ENCODE data around the gene CD81.

CD81 gene

DNA sequence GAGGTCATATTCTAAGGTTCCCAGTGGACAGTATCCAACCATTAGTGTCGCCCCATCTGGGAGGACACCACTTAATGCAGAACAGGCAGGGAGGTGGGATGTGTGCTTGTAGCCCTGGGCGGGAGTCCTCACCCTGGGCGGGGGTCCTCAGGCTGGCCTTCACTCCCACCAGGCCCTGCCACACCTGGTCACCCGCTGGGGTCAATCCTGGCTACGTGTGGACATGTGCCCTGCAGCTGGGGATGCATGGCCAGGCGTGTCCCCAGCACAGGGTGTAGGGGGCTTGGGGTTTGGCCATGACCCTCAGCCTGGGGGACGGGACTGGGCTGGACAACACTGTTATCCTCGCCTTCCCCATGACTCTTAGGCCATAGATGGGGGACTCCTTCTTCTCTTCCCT is 48.4 kb downstream of the CD81 start:
- Histone ChIP-seq H3K4me2 (ENCODE audit: low read depth, low read length, poor library complexity, severe bottlenecking) (no peak overlapping the region), H3K79me2 (ENCODE audit: insufficient read depth, low read length) (no peaks in the 10 kb centered on the region), H3K9me2 (replicated peaks; ENCODE audit: low read depth, low read length) (no peaks in the 10 kb centered on the region), H3K4me1 (ENCODE audit: insufficient read depth, low read length, poor library complexity, severe bottlenecking) (no peaks in the 10 kb centered on the region), H3K36me3 (ENCODE audit: insufficient read depth, low read length) (no peaks in the 10 kb centered on the region), H3K9me3 (ENCODE audit: insufficient read depth, low read depth, low read length) (no peaks in the 10 kb centered on the region), H3K4me3 (ENCODE audit: low read length, poor library complexity, severe bottlenecking) (no peak overlapping the region), H3F3A (ENCODE audit: low read depth) (no peaks in the 10 kb centered on the region), H4K20me1 (ENCODE audit: insufficient read depth, low read length, poor library complexity, severe bottlenecking) (no peaks in the 10 kb centered on the region), H3K27me3 (ENCODE audit: insufficient read depth, low read length, poor library complexity, severe bottlenecking) (no peaks in the 10 kb centered on the region), H2AFZ (ENCODE audit: low read length) (no peak overlapping the region), H3K9ac (ENCODE audit: low read depth, low read length, poor library complexity, severe bottlenecking) (no peak overlapping the region)
- TF ChIP-seq EZH2phosphoT487 (IDR thresholded peaks at IDR 0.05; ENCODE audit: borderline replicate concordance) = no peak
- TF ChIP-seq, protein P1, sequence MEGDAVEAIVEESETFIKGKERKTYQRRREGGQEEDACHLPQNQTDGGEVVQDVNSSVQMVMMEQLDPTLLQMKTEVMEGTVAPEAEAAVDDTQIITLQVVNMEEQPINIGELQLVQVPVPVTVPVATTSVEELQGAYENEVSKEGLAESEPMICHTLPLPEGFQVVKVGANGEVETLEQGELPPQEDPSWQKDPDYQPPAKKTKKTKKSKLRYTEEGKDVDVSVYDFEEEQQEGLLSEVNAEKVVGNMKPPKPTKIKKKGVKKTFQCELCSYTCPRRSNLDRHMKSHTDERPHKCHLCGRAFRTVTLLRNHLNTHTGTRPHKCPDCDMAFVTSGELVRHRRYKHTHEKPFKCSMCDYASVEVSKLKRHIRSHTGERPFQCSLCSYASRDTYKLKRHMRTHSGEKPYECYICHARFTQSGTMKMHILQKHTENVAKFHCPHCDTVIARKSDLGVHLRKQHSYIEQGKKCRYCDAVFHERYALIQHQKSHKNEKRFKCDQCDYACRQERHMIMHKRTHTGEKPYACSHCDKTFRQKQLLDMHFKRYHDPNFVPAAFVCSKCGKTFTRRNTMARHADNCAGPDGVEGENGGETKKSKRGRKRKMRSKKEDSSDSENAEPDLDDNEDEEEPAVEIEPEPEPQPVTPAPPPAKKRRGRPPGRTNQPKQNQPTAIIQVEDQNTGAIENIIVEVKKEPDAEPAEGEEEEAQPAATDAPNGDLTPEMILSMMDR (conservative IDR thresholded peaks at IDR 0.05; ENCODE audit: low read length) = no peak

DNA sequence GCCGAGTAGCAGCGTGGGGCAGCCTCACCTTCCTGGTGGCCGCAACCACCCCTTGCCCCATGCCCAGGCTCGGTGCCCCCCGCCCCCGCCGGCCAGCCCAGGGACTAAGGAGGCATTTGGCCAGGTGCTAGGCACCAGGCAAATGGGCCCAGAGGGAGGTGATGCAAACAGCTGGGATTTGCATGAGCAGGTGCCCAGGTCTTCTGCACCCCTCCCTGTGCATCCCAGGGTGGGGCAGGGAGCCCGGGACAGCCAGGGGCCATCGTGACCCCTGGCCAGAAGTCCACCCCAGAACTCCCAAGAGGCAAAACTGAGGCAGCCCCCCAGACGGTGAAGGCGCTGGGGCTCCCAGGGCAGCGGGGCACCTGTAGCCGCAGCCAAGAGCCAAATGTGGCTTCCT is 49.1 kb downstream of the CD81 start:
- Histone ChIP-seq H4K20me1 (ENCODE audit: insufficient read depth, low read length, poor library complexity, severe bottlenecking) (no peaks in the 10 kb centered on the region), H3K36me3 (ENCODE audit: insufficient read depth, low read length) (no peaks in the 10 kb centered on the region), H3K9me3 (ENCODE audit: insufficient read depth, low read depth, low read length) (no peaks in the 10 kb centered on the region), H3K9me2 (replicated peaks; ENCODE audit: low read depth, low read length) (no peaks in the 10 kb centered on the region), H3K4me1 (ENCODE audit: insufficient read depth, low read length, poor library complexity, severe bottlenecking) (no peaks in the 10 kb centered on the region), H3K4me2 (ENCODE audit: low read depth, low read length, poor library complexity, severe bottlenecking) (no peak overlapping the region), H3K79me2 (ENCODE audit: insufficient read depth, low read length) (no peaks in the 10 kb centered on the region), H3K4me3 (ENCODE audit: low read length, poor library complexity, severe bottlenecking) (no peak overlapping the region), H3K9ac (ENCODE audit: low read depth, low read length, poor library complexity, severe bottlenecking) (no peak overlapping the region), H3K27me3 (ENCODE audit: insufficient read depth, low read length, poor library complexity, severe bottlenecking) (no peaks in the 10 kb centered on the region), H2AFZ (ENCODE audit: low read length) (no peak overlapping the region), H3F3A (ENCODE audit: low read depth) (no peaks in the 10 kb centered on the region)
- TF ChIP-seq, protein P1 (conservative IDR thresholded peaks at IDR 0.05; ENCODE audit: low read length) = no peak
- no peak for TF ChIP-seq EZH2phosphoT487 (IDR thresholded peaks at IDR 0.05; ENCODE audit: borderline replicate concordance)

DNA sequence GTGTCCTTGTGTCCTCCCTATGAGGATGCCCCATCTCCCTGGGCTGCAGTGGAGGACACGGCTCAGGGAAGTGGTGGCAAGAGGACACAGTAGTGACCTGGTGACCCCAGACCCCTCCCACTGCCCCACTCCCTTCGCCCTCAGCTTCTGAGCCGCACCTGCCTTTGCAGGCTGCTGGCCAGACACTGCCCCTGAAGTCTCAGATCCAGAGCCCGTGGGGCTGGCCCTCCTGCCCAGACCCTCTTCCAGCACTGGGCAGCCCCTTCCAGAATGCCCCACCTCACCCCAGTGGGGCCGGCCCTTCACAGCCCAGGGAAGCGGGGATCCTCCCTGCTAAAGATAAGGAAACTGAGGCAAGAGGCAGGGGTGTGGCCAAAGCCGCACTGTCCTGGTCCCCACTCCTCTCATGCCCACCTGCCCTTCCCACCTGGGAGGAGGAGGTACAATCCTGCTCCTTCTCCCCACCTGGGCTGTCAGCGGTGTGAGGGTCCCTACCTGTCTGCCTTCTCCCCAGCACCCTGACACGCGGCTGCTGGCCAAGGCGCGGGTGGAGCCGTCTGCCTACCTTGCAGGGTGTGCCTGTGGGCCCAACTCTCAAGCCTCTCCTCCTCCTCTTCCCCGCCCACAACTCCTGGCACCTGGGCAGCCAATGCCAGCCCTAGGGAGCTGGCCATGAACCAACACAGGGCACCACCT is 49.9 kb downstream of the CD81 start:
- Histone ChIP-seq H3K36me3 (ENCODE audit: insufficient read depth, low read length) (no peaks in the 10 kb centered on the region), H3K79me2 (ENCODE audit: insufficient read depth, low read length) (no peaks in the 10 kb centered on the region), H3F3A (ENCODE audit: low read depth) (no peaks in the 10 kb centered on the region), H3K9me3 (ENCODE audit: insufficient read depth, low read depth, low read length) (no peaks in the 10 kb centered on the region), H2AFZ (ENCODE audit: low read length) (no peak overlapping the region), H3K4me1 (ENCODE audit: insufficient read depth, low read length, poor library complexity, severe bottlenecking) (no peaks in the 10 kb centered on the region), H4K20me1 (ENCODE audit: insufficient read depth, low read length, poor library complexity, severe bottlenecking) (no peaks in the 10 kb centered on the region), H3K4me3 (ENCODE audit: low read length, poor library complexity, severe bottlenecking) (no peak overlapping the region), H3K9me2 (replicated peaks; ENCODE audit: low read depth, low read length) (no peaks in the 10 kb centered on the region), H3K27me3 (ENCODE audit: insufficient read depth, low read length, poor library complexity, severe bottlenecking) (no peaks in the 10 kb centered on the region), H3K9ac (ENCODE audit: low read depth, low read length, poor library complexity, severe bottlenecking) (no peak overlapping the region), H3K4me2 (ENCODE audit: low read depth, low read length, poor library complexity, severe bottlenecking) (no peak overlapping the region)
- TF ChIP-seq, protein P1 (conservative IDR thresholded peaks at IDR 0.05; ENCODE audit: low read length) = no peak
- TF ChIP-seq EZH2phosphoT487 (IDR thresholded peaks at IDR 0.05; ENCODE audit: borderline replicate concordance) = no peak

All from Loucy (cell line).